HG03108 (cell line): ENCODE results near the gene SLC15A4.

Source experiments
- ATAC-seq: cut with Tn5 transposase; IDR thresholded peaks from one replicate; pipeline ENCODE4 v1.9.1; 2021; ENCODE audit warnings: moderate library complexity; ENCODE audit not compliant: unreplicated experiment

The SLC15A4 gene

GRCh38 chr12:128763395-128763794 is 60.4 kb downstream of the SLC15A4 start:
- ATAC-seq: no peak

- ATAC-seq: no peak
Observed at GRCh38 chr12:128761379-128761790, 62.4 kb downstream of the SLC15A4 start.

GRCh38 chr12:128755566-128755965 is 68.2 kb downstream of the SLC15A4 start:
- ATAC-seq: no peak

GRCh38 chr12:128754275-128754674 is 69.5 kb downstream of the SLC15A4 start:
- no peak for ATAC-seq

- no peak for ATAC-seq
Observed at GRCh38 chr12:128753438-128753837, 70.3 kb downstream of the SLC15A4 start.

GRCh38 chr12:128752386-128752785 is 71.4 kb downstream of the SLC15A4 start:
- ATAC-seq: no peak

- ATAC-seq: no peak
Observed at GRCh38 chr12:128747441-128747840, 76.3 kb downstream of the SLC15A4 start.

GRCh38 chr12:128745772-128746689 is 77.7 kb downstream of the SLC15A4 start:
- no peak for ATAC-seq

GRCh38 chr12:128743916-128744315 is 79.8 kb downstream of the SLC15A4 start:
- no peak for ATAC-seq
